Activated T-cell treated with anti-CD3 and anti-CD28 coated beads, Interleukin-2, amount 50 U/mL, for 4 hours (primary cell): ENCODE data around the gene SMYD2. TPM values are rescaled to one million over a fixed set of nuclear protein-coding genes. Genes with fewer than 3 reads are reported as not detected.

Experiments used
- ATAC-seq, 2 donors: fragments of 200-7000 bp; cut with Tn5 transposase; one replicate each; pipeline ENCODE4 v1.10.0; 2021
- DNase-seq: peaks from one replicate; pipeline ENCODE4 v3.0.0-alpha.2; 2020
- H3K27me3 Mint-ChIP-seq: one replicate; pipeline ENCODE4 v1.8.0; 2021; ENCODE audit warnings: low read depth, mixed read lengths
- H3K36me3 Mint-ChIP-seq: one replicate; pipeline ENCODE4 v1.8.0; 2022; ENCODE audit warnings: mixed read lengths; ENCODE audit not compliant: insufficient read depth
- H3K4me1 Mint-ChIP-seq: one replicate; pipeline ENCODE4 v1.8.0; 2021; ENCODE audit warnings: low read depth, mixed read lengths
- H3K4me3 Mint-ChIP-seq: one replicate; pipeline ENCODE4 v1.8.0; 2021; ENCODE audit warnings: mild to moderate bottlenecking, moderate library complexity, mixed read lengths
- H3K9me3 Mint-ChIP-seq: one replicate; pipeline ENCODE4 v1.8.0; 2021; ENCODE audit warnings: mixed read lengths
- total RNA-seq, 3 donors: library from RNA; stranded (reverse); gene quantifications; one replicate each; pipeline ENCODE4 v1.2.1, GENCODE V29; 2021

The SMYD2 gene
- total RNA-seq, 3 donors from 2014 or later, result 15.6 to 21.9 (median 18.4) TPM

GRCh38 chr1:214384373-214385079 is 103.6 kb downstream of the SMYD2 start:
- no peaks in the 10 kb centered on the region for H3K9me3 Mint-ChIP-seq
- no peaks in the 10 kb centered on the region for H3K4me1 Mint-ChIP-seq
- no peaks in the 10 kb centered on the region for H3K27me3 Mint-ChIP-seq
- no peak for ATAC-seq
- no peaks in the 10 kb centered on the region for H3K36me3 Mint-ChIP-seq
- DNase-seq, result no peak
- H3K4me3 Mint-ChIP-seq, result no peak overlapping the region

GRCh38 chr1:214385428-214385827 is 104.5 kb downstream of the SMYD2 start:
- Mint-ChIP-seq H3K9me3 (no peaks in the 10 kb centered on the region), H3K27me3 (no peaks in the 10 kb centered on the region), H3K4me1 (no peaks in the 10 kb centered on the region), H3K36me3 (no peaks in the 10 kb centered on the region), H3K4me3 (no peak overlapping the region)
- ATAC-seq (no peak), DNase-seq (no peak)

- H3K36me3 Mint-ChIP-seq, result no peaks in the 10 kb centered on the region
- no peaks in the 10 kb centered on the region for H3K27me3 Mint-ChIP-seq
- no peak for DNase-seq
- ATAC-seq, result no peak
- no peaks in the 10 kb centered on the region for H3K9me3 Mint-ChIP-seq
- H3K4me1 Mint-ChIP-seq, result no peaks in the 10 kb centered on the region
- H3K4me3 Mint-ChIP-seq, result no peak overlapping the region
These were observed 105.4 kb downstream of the SMYD2 start for GRCh38 chr1:214386333-214386732.
